SK-N-SH (cell line): ENCODE measurements around the gene TEX30. TPM values are rescaled to one million over a fixed set of nuclear protein-coding genes. Genes with fewer than 3 reads are reported as not detected.

Experiments used
- CTCF ChIA-PET: fragments of 300-600, 350-600 bp; formaldehyde crosslinking; extraction: SDS; loops from one replicate; lab custom pipeline; 2021; lab: Yijun Ruan, JAX
- POLR2A ChIA-PET: fragments of 350-600 bp; sonication (Branson Sonifier 250); formaldehyde crosslinking; extraction: SDS; loops from one replicate; lab custom pipeline; 2020; ENCODE audit warnings: antibody characterized with exemption, inconsistent platforms; lab: Yijun Ruan, JAX
- DNase-seq: peaks from one replicate; pipeline ENCODE4 v3.0.0; 2012
- H2AFZ ChIP-seq: fragments of 200-600 bp; sonication (generic); 2 replicates; pipeline ENCODE4 v1.8.1; 2016; ENCODE audit warnings: antibody characterized with exemption, mild to moderate bottlenecking, low read depth
- H3F3A ChIP-seq: fragments of 200-600 bp; sonication (generic); replicated peaks from 2 replicates; pipeline ENCODE3; 2016; ENCODE audit warnings: antibody characterized with exemption, mild to moderate bottlenecking; ENCODE audit not compliant: insufficient read depth
- H3K27ac ChIP-seq, 2 experiments: fragments of 200-500 bp in 1 of 2; fragments of 200-600 bp in 1 of 2; sonication (Bioruptor generic) in 1 of 2; sonication (generic), shearing (Covaris generic) in 1 of 2; 2 replicates each; pipeline versions ENCODE4 v1.5.1 to v1.6.1; 2014 to 2016; ENCODE audit warnings: low read depth in 2 of 2, inconsistent platforms in 1 of 2, low read length in 1 of 2, mild to moderate bottlenecking in 1 of 2, mixed read lengths in 1 of 2
- H3K27me3 ChIP-seq: fragments of 200-600 bp; sonication (generic), shearing (Covaris generic); 2 replicates; pipeline ENCODE4 v1.6.1; 2016; ENCODE audit warnings: mixed run types; ENCODE audit not compliant: insufficient read depth
- H3K36me3 ChIP-seq, 2 experiments: fragments of 200-500 bp in 1 of 2; fragments of 200-600 bp in 1 of 2; sonication (Bioruptor generic) in 1 of 2; sonication (generic) in 1 of 2; replicated peaks in 1 of 2; 2 replicates each; pipeline versions ENCODE3 to v1.5.1; 2014 to 2016; ENCODE audit warnings: low read length in 1 of 2, mild to moderate bottlenecking in 1 of 2; ENCODE audit not compliant: insufficient read depth in 2 of 2, control insufficient read depth in 1 of 2
- H3K4me1 ChIP-seq, 2 experiments: fragments of 200-500 bp in 1 of 2; fragments of 200-600 bp in 1 of 2; sonication (Bioruptor generic) in 1 of 2; sonication (generic), shearing (Covaris generic) in 1 of 2; 2 replicates each; pipeline versions ENCODE4 v1.5.1 to v1.6.1; 2014 to 2016; ENCODE audit warnings: low read depth in 1 of 2, low read length in 1 of 2, mixed run types in 1 of 2; ENCODE audit not compliant: insufficient read depth in 2 of 2, control insufficient read depth in 1 of 2
- H3K4me2 ChIP-seq: fragments of 200-600 bp; sonication (generic), shearing (Covaris generic); 2 replicates; pipeline ENCODE4 v1.6.1; 2017; ENCODE audit warnings: mixed run types
- H3K4me3 ChIP-seq, 2 experiments: fragments of 200-500 bp in 1 of 2; fragments of 200-600 bp in 1 of 2; sonication (Bioruptor generic) in 1 of 2; sonication (generic), shearing (Covaris generic) in 1 of 2; 2 replicates each; pipeline versions ENCODE4 v1.5.1 to v1.8.1; 2014 to 2016; ENCODE audit warnings: low read depth in 2 of 2, inconsistent platforms in 1 of 2, low read length in 1 of 2, mild to moderate bottlenecking in 1 of 2, mixed read lengths in 1 of 2, moderate library complexity in 1 of 2
- H3K79me2 ChIP-seq: fragments of 200-600 bp; sonication (generic); 2 replicates; pipeline ENCODE4 v1.8.1; 2017; ENCODE audit warnings: mild to moderate bottlenecking; ENCODE audit not compliant: insufficient read depth
- H3K9ac ChIP-seq: fragments of 200-600 bp; sonication (generic); 2 replicates; pipeline ENCODE4 v1.6.1; 2017; ENCODE audit warnings: mixed run types
- H3K9me2 ChIP-seq: fragments of 200-600 bp; sonication (generic); 2 replicates; pipeline ENCODE4 v1.6.1; 2017; ENCODE audit warnings: mixed run types
- H3K9me3 ChIP-seq: fragments of 200-600 bp; sonication (generic); 2 replicates; pipeline ENCODE4 v1.6.1; 2017; ENCODE audit warnings: mixed run types, mild to moderate bottlenecking, moderate library complexity
- H4K20me1 ChIP-seq: fragments of 200-600 bp; sonication (generic); 2 replicates; pipeline ENCODE4 v1.6.1; 2017; ENCODE audit warnings: mild to moderate bottlenecking, mixed run types; ENCODE audit not compliant: insufficient read depth
- CTCF ChIP-seq: fragments of 200-600 bp; sonication (generic); IDR thresholded peaks from 2 replicates; pipeline ENCODE4 v1.6.1; 2017; ENCODE audit warnings: antibody characterized with exemption, mild to moderate bottlenecking, moderate library complexity
- ELF1 ChIP-seq: IDR thresholded peaks from 2 replicates; pipeline ENCODE4 v1.4.0; 2012
- EP300 ChIP-seq, 2 experiments: IDR thresholded peaks; 2 replicates each; pipeline versions ENCODE4 v1.4.0 to v1.6.1; 2012; ENCODE audit warnings: borderline replicate concordance in 1 of 2, low read depth in 1 of 2, low read length in 1 of 2
- FOXJ3 ChIP-seq: sonication (generic); formaldehyde crosslinking; IDR thresholded peaks from 2 replicates; pipeline ENCODE4 v1.5.1; 2020; ENCODE audit warnings: mild to moderate bottlenecking, missing genetic modification reagents
- FOXM1 ChIP-seq: IDR thresholded peaks from 2 replicates; pipeline ENCODE4 v1.4.0; 2012; ENCODE audit warnings: low read depth, mild to moderate bottlenecking
- IRF3 ChIP-seq: fragments of 150-350 bp; IDR thresholded peaks from 2 replicates; pipeline ENCODE4 v1.6.1; 2016; ENCODE audit warnings: mild to moderate bottlenecking, low read depth, low read length
- NFIC ChIP-seq: IDR thresholded peaks from 2 replicates; pipeline ENCODE4 v1.4.0; 2012; ENCODE audit warnings: borderline replicate concordance
- NRF1 ChIP-seq: IDR thresholded peaks from 2 replicates; pipeline ENCODE4 v1.6.1; 2012; ENCODE audit warnings: low read depth, mild to moderate bottlenecking, low read length
- RAD21 ChIP-seq: IDR thresholded peaks from 2 replicates; pipeline ENCODE4 v1.6.1; 2012; ENCODE audit warnings: mild to moderate bottlenecking, low read length
- REST ChIP-seq: IDR thresholded peaks from 2 replicates; pipeline ENCODE4 v1.6.1; 2012; ENCODE audit warnings: mild to moderate bottlenecking, low read depth, low read length, moderate library complexity
- RFX5 ChIP-seq: IDR thresholded peaks from 2 replicates; pipeline ENCODE4 v1.6.1; 2012; ENCODE audit warnings: mild to moderate bottlenecking, improper control_type of control experiment, low read length
- SMC3 ChIP-seq: IDR thresholded peaks from 2 replicates; pipeline ENCODE4 v1.6.1; 2012; ENCODE audit warnings: low read depth, low read length, improper control_type of control experiment
- TCF12 ChIP-seq: IDR thresholded peaks from 2 replicates; pipeline ENCODE4 v1.4.0; 2012
- WGBS: methylation state at CpG from one replicate; pipeline ENCODE4 v1.1.6; 2017; ENCODE audit warnings: low lambda C conversion rate; 5-methylcytosine and 5-hydroxymethylcytosine counted together
- polyA plus RNA-seq, 3 experiments: library from polyadenylated mRNA; depleted of rRNA; stranded (reverse); fragments of >200 nt; gene quantifications; 2 replicates each; pipeline ENCODE4 v1.2.3, GENCODE V29; 2012

The TEX30 gene
- polyA plus RNA-seq, 1 of the 3 experiments (the other 2 are of a cell fraction), result 7.2 TPM

- H3K79me2 ChIP-seq, result no peaks in the 10 kb centered on the region
- no peaks in the 10 kb centered on the region for H3K36me3 ChIP-seq
- H3K4me2 ChIP-seq, result no peak overlapping the region
- H3K4me3 ChIP-seq, result no peak overlapping the region
- peak; percentile 15; the same call in 1 of the 2 replicates for TF ChIP-seq SMC3
- TF ChIP-seq REST, result no peak
- no peak for TF ChIP-seq ELF1
- no peak for TF ChIP-seq RFX5
- TF ChIP-seq FOXJ3, result no peak
- no peak for TF ChIP-seq IRF3
- no peak; the same call in 1 of the 2 replicates for TF ChIP-seq CTCF
- TF ChIP-seq RAD21, result peak; percentile 28; the same call in 1 of the 2 replicates
- TF ChIP-seq TCF12, result no peak
- TF ChIP-seq NRF1, result no peak
- TF ChIP-seq NFIC, result no peak
- TF ChIP-seq EP300 (IDR thresholded peaks at IDR 0.05; ENCODE audit: borderline replicate concordance in 1 of 2, low read depth in 1 of 2, low read length in 1 of 2), result no peak
- no peak for TF ChIP-seq FOXM1
- TF ChIP-seq, all 33 proteins: peak for 2
- H3K27me3 ChIP-seq, result no peaks in the 10 kb centered on the region
- no peaks in the 10 kb centered on the region for H3K9me2 ChIP-seq
- WGBS, result 83% methylated on average over 2 of the region's 2 CpGs
- no peak overlapping the region for H2AFZ ChIP-seq
- H3K27ac ChIP-seq, result no peak overlapping the region
- no peaks in the 10 kb centered on the region for H3K9me3 ChIP-seq
- ChIA-PET POLR2A (no interaction called here), CTCF (interaction anchor here (0.8 to 2.4 kb wide), 4 partner anchors 42 to 147 kb away, joined by 3 to 19 read pairs (median 6); no protein-coding TSS in a partner anchor)
- no peaks in the 10 kb centered on the region for H3F3A ChIP-seq
- no peaks in the 10 kb centered on the region; a peak in 1 of 4 replicates for H3K4me1 ChIP-seq
- H3K9ac ChIP-seq, result no peak overlapping the region
- no peaks in the 10 kb centered on the region for H4K20me1 ChIP-seq
- no peak for DNase-seq
Measured at GRCh38 chr13:102726430-102726829, 47.2 kb downstream of the TEX30 start.
